Mucosa of gallbladder (tissue), 1 donor: Measurements from ENCODE around the gene DAB2IP. TPM values are rescaled to one million over a fixed set of nuclear protein-coding genes. Genes with fewer than 3 reads are reported as not detected.
"Not testable (repeated sequence)": the region's sequence is repeated elsewhere in the genome, so short reads cannot be mapped to it uniquely, and the experiment has no call there.

Experiments used
- DNase-seq: peaks from one replicate; pipeline ENCODE4 v3.0.0-alpha.2; 2020; ENCODE audit warnings: low spot score
- total RNA-seq: library from RNA; stranded (reverse); gene quantifications from one replicate; pipeline ENCODE4 v1.2.1, GENCODE V29; 2021
- donor health status: DM: no; HTN: no; CAD: no.

The DAB2IP gene
- total RNA-seq, 1 donor from 2014 or later: 114 TPM

DNA sequence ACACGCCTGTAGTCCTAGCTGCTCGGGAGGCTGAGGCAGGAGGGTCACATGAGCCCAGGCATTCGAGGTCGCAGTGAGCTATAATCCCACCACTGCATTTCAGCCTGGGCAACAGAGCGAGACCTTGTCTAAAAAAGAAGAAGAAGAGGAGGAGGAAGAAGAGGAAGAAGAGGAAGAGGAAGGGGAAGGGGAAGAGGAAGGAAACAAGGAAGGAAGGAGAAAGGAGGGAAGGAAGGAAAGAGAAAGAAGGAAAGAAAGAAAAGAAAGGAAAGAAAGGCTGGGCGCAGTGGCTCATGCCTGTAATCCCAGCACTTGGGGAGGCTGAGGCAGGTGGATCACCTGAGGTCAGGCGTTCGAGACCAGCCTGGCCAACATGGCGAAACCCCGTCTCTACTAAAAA is 7.4 kb upstream of the DAB2IP start:
- not testable (repeated sequence) for DNase-seq

GRCh38 chr9:121645003-121645402 is 6.4 kb upstream of the DAB2IP start:
- DNase-seq: no peak

GRCh38 chr9:121645853-121646807 is 5.3 kb upstream of the DAB2IP start:
- DNase-seq: no peak

DNA sequence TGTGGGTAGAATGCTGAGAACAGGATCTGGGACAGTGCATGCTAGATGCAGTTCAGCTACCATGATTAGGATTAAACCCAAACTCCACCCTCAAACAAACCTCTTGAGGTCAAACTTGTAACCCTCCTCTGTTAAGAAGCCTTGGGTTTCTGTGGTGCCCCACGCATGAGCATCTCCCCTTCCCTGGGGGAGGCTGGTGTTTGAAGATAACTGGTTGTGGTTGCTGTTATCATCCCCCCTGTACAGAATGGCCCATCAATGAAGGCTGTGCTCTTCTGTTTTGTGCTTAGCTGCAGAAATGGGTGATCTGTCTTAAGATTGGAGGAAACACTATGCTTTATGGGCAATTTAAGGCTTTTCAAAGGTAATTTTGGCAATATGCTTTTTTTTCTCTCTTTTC is 4.4 kb upstream of the DAB2IP start:
- no peak for DNase-seq

- no peak for DNase-seq
Measured at GRCh38 chr9:121648172-121648571, 3.3 kb upstream of the DAB2IP start.

- no peak for DNase-seq
Measured at GRCh38 chr9:121648799-121649198, 2.6 kb upstream of the DAB2IP start.

DNA sequence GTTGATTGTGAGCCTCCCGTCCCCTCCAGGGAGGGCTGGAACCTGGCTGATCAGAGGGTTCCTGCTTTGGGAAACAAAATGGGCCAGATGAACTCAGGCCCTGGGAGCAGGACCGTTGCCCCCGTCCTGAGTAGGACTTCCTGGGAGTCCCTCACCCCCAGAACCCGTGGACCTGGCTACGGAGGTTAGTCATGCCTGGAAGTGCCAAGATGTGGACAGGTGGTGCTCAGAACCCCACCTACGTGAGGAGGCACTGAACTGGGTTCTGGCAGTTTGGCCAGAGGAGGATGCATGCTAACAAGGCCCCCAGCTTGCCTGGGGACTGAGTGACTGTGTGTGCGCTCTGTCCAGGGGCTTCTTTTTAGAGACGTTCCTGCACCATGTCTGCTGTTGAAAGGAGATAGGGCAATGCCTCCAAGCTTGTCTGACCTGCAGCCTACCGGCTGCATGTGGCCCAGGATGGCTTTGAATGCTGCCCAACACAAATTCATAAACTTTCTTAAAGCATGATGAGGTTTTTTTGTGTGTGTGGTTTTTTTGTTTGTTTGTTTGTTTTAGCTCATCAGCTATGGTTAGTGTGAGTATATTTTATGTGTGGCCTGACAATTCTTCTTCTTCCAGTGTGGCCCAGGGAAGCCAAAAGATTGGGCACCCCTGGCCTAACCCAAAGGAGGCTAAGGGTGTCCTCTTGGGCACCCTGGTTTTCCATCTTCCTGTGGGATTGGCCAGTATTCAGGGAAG is 1.8 kb upstream of the DAB2IP start:
- DNase-seq: no peak

GRCh38 chr9:121650217-121651007 is 1.0 kb upstream of the DAB2IP start:
- peak; percentile 50 for DNase-seq

DNA sequence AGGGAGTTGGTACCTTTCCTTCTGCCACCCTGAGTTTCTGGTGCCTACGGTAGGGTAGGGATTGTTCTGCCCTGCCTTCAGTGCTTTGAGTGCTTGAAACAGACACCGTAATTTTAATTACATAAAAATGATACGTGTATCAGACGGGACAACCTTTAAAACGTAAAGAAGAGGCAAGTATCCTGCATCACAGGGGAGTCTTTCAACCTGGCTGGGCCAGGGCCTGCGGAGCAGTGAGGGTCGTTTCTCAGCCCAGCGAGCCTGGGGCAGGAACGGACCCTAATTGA is 483 bp upstream of the DAB2IP start:
- DNase-seq: no peak

- no peak for DNase-seq
Measured at GRCh38 chr9:121652021-121652837, 795 bp downstream of the DAB2IP start.

DNA sequence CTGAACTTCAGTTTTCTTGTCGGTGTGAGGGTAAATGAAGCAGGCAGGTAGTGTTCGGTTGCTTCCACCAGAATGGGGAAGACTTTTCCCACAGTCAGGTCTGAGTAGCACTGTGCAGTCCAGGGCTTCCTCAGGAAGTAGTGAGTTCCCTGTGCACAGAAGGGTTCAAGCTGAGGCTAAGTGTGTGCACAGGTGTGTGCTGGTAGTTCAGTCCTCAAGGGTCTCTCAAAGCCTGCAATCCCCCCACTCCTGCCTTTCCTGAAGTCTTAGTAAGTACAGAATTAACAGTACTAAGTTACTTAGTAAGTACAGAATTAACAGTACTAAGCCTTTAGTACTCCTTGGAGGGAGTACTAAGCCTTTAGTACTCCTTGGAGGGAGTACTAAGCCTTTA is 1.4 kb downstream of the DAB2IP start:
- no peak for DNase-seq

- DNase-seq: no peak
Measured at GRCh38 chr9:121654499-121655140, 3.2 kb downstream of the DAB2IP start.

DNA sequence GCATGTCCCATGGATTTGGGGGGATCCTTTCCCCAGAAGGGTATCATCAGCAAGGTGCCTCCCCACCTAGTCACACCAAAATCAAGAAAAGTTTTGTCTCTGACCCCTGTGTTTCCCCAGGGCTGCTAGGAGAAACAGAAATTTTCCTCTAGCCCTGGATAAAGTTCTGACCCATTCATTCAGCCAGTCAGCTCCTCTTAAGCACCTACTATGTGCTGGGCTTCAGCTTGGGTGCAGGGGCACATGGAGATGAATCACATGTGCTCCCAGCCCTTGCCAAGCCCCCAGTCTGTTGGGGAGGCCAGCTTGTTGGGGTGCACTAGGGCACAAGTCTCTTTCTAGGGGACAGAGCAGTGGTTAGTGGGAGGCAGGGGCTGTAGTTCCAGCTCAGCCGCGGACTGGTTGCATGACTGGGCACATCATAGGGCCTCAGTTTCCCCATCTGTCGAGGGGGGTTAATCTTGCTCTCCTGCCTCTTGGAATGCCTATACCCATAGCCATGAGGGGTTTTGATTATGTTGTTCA is 3.9 kb downstream of the DAB2IP start:
- no peak for DNase-seq

- no peak for DNase-seq
Measured at GRCh38 chr9:121656941-121657470, 5.6 kb downstream of the DAB2IP start.

GRCh38 chr9:121658166-121658565 is 6.7 kb downstream of the DAB2IP start:
- no peak for DNase-seq

DNA sequence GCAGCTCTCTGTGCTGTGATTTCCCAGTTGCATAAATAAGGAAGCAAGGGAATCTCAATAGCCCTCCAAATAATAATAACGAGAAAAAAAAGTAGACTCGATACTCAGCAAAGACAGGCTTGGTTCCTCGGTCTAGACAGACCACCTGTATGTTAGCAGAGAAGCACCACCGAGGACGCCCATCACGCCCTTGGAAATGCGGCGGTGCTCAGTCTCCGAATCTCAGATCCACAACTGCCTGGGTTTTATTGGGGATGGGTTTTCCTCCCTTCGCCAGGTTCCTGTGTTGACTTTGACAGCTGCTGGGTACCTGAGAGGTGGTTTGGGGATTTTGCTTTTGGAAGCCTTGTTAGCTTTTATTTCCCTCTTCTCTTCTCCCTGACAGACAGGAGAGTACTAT is 7.2 kb downstream of the DAB2IP start:
- no peak for DNase-seq

- no peak for DNase-seq
Measured at GRCh38 chr9:121660367-121660766, 8.9 kb downstream of the DAB2IP start.

DNA sequence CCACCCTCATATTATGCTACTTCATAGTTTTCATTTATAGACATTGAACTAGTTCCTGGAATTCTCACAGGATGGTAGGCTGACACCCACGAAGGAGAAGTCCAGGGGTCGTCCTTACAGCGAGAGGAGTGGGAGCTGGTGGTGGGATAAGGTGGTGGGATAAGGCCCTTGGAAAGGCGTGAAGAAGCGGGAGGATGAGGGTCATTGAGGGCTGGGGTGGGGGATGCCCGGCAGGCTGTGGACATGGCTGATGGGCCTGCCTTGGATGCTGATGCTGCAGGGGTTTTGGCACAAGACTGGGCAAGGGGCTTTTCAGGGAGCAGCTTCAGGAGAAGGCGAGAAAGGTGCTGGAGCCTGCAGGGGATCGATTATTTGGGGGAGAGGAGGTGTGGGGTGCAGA is 9.4 kb downstream of the DAB2IP start:
- no peak for DNase-seq

- no peak for DNase-seq
Measured at GRCh38 chr9:121661328-121661727, 9.9 kb downstream of the DAB2IP start.

DNA sequence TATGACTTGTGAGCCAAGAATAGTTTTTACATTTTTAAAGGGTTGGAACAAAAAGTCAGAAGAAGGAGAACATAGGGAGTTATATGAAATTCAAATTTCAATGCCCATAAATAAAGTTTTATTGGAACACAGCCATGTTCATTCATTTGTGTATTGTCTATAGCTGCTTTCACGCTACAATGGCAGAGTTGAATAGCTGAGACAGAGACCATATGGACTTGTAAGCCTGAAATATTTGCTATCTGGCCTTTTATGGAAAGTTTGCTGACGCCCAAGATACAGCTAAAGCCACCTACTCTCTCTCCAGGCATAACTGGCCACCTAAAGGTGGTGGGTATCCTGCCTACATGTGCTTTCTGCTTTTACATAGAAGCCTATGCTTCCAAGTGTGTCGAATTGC is 10.9 kb downstream of the DAB2IP start:
- no peak for DNase-seq
